GM10266 (cell line): Measurements from ENCODE around the gene WNT3.
"Not testable (repeated sequence)": the region's sequence is repeated elsewhere in the genome, so short reads cannot be mapped to it uniquely, and the experiment has no call there.

Experiments
- DNase-seq: peaks from one replicate; pipeline ENCODE4 v3.0.0; 2012; ENCODE audit errors: extremely low spot score
- TF ChIP-seq, protein P1 (sequence below): IDR thresholded peaks from 2 replicates; pipeline ENCODE4 v1.5.1; 2012; ENCODE audit warnings: mild to moderate bottlenecking, low read depth; ENCODE audit not compliant: control insufficient read depth, insufficient read depth; ENCODE audit errors: missing control alignments

Gene WNT3

DNA sequence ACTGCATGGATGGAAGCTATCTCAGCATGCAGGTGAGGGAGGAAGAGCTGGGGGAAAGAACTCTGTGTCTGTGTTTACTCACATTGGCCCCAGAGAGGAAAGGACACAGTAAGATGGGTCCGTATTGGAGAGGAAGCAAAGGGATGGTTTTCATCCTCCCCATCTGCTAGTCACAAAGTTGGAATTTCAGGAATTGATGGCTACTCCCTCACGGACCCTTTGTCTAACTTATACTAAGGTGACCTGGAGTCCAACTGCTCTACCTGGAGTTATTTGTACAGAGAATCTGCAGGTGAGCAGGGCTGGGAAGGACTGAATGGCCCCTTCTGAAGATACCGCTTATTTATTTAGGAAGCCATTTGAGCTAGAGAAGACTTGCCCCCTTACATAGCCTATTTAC is 55.1 kb downstream of the WNT3 start:
- TF ChIP-seq, protein P1, sequence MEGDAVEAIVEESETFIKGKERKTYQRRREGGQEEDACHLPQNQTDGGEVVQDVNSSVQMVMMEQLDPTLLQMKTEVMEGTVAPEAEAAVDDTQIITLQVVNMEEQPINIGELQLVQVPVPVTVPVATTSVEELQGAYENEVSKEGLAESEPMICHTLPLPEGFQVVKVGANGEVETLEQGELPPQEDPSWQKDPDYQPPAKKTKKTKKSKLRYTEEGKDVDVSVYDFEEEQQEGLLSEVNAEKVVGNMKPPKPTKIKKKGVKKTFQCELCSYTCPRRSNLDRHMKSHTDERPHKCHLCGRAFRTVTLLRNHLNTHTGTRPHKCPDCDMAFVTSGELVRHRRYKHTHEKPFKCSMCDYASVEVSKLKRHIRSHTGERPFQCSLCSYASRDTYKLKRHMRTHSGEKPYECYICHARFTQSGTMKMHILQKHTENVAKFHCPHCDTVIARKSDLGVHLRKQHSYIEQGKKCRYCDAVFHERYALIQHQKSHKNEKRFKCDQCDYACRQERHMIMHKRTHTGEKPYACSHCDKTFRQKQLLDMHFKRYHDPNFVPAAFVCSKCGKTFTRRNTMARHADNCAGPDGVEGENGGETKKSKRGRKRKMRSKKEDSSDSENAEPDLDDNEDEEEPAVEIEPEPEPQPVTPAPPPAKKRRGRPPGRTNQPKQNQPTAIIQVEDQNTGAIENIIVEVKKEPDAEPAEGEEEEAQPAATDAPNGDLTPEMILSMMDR: no peak
- no peak for DNase-seq

DNA sequence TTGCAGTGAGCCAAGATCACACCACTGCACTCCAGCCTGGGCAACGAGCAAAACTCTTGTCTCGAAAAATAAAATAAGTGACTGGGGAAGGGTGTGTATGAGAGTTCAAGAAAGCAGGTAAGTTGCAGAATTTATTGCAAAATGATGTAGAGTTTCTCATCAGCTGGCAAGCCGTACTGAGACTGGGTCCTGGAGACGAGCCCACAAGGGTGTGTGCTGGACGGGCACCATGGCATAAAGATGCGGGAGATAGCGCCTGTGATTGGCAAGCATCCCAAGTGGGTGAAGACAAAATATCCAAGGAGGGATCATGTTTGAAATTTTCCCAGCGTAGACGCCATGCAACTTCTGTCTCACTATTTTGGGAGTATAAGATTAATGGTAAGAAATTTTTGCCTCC is 59.4 kb downstream of the WNT3 start:
- no peak for DNase-seq
- TF ChIP-seq, protein P1: no peak

DNA sequence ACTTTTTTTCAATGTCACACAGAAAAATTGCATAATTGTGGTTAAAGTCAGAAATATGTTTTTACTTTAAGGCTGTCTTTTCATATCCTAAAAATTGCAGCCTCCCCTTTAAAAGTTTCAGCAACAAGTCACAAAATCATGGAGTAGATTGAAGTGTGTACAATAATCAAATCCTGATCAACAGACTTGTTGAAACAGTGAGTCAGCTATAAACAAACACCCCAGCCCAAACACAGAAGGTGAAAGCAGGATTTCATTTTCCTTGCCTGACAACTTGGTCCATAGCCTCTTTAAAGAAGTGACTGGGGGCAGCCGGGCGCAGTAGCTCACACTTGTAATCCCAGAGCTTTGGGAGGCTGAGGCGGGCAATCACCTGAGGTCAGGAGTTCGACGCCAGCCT is 59.9 kb downstream of the WNT3 start:
- DNase-seq: no peak
- TF ChIP-seq, protein P1: no peak

DNA sequence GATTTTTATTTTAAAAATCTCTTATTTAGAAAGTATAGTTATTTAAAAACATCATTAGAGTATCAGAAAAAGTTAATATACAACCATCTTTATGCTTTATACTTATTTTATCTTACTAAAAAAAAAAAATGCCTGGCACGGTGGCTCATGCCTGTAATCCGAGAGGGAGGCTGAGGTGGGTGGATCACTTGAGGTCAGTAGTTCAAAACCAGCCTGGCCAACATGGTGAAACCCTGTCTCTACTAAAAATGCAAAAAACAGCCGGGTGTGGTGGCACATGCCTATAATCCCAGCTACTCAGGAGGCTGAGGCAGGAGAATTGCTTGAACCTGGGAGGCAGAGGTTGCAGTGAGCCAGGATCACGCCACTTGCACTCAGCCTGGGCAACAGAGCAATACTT is 60.9 kb downstream of the WNT3 start:
- not testable (repeated sequence) for DNase-seq

DNA sequence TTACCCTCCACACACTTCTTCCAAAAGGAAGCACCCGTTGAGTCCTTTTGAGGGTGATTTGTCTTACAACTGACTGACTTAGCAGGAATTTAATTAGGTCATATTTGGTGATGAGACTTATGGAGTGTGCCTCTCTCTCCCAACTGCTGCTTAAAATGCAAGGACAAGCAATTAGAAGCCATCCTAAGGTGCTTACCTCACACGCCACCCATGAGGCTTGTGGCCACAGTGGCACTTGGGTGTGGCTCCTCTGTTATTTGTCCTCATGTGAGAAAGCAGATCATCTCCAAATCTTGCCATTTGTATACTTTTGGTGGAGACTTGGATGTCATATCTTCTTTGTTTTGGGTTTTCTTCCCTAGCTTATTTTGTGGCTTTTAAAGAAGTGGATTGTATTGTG is 61.6 kb downstream of the WNT3 start:
- TF ChIP-seq, protein P1: no peak
- DNase-seq: no peak

DNA sequence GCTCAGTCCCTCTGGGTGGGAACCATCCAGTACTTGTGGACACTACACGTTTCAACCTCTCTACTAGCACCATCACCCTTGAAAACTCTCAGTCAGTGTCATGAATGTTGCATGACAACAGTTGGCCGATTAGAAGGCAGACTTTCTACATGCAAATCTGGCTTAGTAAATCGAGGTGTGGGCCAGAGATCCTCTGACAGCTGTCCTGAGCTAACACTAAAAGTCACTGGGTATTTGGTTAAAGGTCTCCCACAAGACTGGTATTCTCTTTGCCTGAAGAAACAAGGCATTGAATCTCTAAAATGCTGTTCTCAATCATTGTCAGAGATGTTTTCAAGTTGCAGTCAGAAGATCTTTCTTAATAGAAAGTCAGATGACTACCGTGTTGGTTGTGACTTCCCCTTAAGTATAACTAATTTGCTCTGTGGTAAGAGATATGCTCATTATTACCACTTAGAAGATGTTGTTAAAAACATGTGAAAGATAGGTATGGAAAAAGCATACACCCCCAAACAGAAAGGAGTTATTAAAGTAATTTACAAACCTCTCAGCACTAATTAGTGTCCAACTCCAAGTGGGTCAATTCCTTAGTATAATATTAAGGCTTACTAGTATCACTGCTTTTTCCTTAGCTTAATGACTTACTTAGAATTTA is 62.3 kb downstream of the WNT3 start:
- no peak for DNase-seq
- TF ChIP-seq, protein P1: no peak

DNA sequence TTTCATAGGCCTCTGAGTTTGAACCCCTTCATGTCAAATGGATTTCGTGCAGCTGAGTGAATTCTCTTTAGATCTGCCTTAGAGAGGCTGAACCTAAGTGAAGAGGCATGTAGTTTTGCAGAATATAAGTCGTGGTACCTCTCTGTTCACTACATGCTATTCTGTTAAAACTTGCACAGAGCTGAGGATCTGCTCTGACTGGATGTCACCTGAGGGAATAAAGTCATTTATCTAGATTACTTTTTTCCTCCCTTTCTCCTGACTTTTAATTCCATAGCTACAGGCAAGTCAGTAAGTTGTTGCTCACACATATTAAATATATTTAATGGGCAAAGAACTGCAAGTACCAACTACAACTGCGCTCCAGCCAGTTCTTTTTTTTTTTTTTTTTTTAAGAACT is 64.7 kb downstream of the WNT3 start:
- TF ChIP-seq, protein P1: no peak
- DNase-seq: no peak

DNA sequence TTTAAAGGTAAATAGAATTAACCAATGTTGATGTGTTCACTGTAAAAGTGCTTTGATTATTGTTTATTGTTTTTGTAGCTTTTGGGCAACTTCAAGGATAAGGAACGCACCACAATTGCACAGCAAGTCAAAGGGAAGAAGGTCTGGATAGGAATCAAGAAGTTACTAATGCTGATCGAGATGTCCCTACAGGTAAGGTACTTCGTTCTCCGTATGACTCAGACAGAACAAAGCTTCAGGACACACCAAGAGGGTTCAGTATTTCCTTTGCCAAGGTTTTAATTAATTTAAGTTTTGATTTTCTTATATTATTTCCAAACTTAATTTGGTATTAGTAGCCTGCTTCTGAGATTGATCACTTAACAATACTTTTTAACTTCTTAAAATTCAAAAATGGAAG is 67.1 kb downstream of the WNT3 start:
- TF ChIP-seq, protein P1: no peak
- DNase-seq: no peak
